Breast epithelium (tissue), 4 donors: ENCODE data around the gene PREPL. TPM values are rescaled to one million over a fixed set of nuclear protein-coding genes. Genes with fewer than 3 reads are reported as not detected.

Experiments
- DNase-seq, 2 donors: peaks; one replicate each; pipeline ENCODE4 v3.0.0-alpha.2; 2019; ENCODE audit warnings: low spot score in 2 of 2
- H3K27ac ChIP-seq, 2 donors: fragments of 200-600 bp; sonication (generic) in 1 of 2; one replicate each; pipeline ENCODE4 v1.5.1; 2016 to 2019; ENCODE audit warnings: mild to moderate bottlenecking in 1 of 2
- H3K27me3 ChIP-seq, 2 donors: fragments of 200-600 bp; sonication (generic) in 1 of 2; one replicate each; pipeline versions ENCODE4 v1.5.1 to v1.6.0; 2017 to 2019; ENCODE audit warnings: control low read depth in 1 of 2, mild to moderate bottlenecking in 1 of 2
- H3K36me3 ChIP-seq: fragments of 200-600 bp; one replicate; pipeline ENCODE4 v1.5.1; 2019
- H3K4me1 ChIP-seq, 2 donors: fragments of 200-600 bp; sonication (generic); one replicate each; pipeline ENCODE4 v1.5.1; 2016 to 2019; ENCODE audit warnings: control low read depth in 1 of 2
- H3K4me3 ChIP-seq, 3 donors: fragments of 200-600 bp; sonication (generic); 1 replicate in 2 of 3; 2 replicates in 1 of 3; pipeline ENCODE4 v1.5.1; 2016 to 2019; ENCODE audit warnings: mild to moderate bottlenecking in 3 of 3, moderate library complexity in 2 of 3
- H3K9me3 ChIP-seq, 2 donors: fragments of 200-600 bp; sonication (generic) in 1 of 2; one replicate each; pipeline ENCODE4 v1.5.1; 2016 to 2019; ENCODE audit warnings: control low read depth in 1 of 2
- POLR2A ChIP-seq: fragments of 450-650 bp; IDR thresholded peaks from one replicate; pipeline ENCODE4 v1.6.1; 2016; ENCODE audit warnings: antibody characterized with exemption, mild to moderate bottlenecking, moderate library complexity
- POLR2AphosphoS5 ChIP-seq, 3 donors: sonication (generic); formaldehyde crosslinking; IDR thresholded peaks; one replicate each; pipeline ENCODE4 v1.6.1; 2017; ENCODE audit warnings: antibody characterized with exemption in 3 of 3
- intact Hi-C: fragments of 100-400 bp; cut with DNase I; formaldehyde crosslinking; loops from one replicate; pipeline ENCODE4 v1.15.1; 2023; ENCODE audit warnings: low total_unique reads
- total RNA-seq, 3 donors: library from RNA; depleted of rRNA; stranded (reverse); fragments of >200 nt; gene quantifications; one replicate each; pipeline ENCODE4 v1.1.0, GENCODE V29; 2016
- TF ChIP-seq, protein P1 (sequence below), 3 donors: fragments of 450-650 bp; IDR thresholded peaks; one replicate each; pipeline ENCODE4 v1.5.1; 2016 to 2017; ENCODE audit warnings: antibody characterized with exemption in 3 of 3, mild to moderate bottlenecking in 3 of 3, moderate library complexity in 3 of 3

The PREPL gene
- total RNA-seq, 3 donors from 2014 or later, result 29.4 to 76.5 (median 51.1) TPM

DNA sequence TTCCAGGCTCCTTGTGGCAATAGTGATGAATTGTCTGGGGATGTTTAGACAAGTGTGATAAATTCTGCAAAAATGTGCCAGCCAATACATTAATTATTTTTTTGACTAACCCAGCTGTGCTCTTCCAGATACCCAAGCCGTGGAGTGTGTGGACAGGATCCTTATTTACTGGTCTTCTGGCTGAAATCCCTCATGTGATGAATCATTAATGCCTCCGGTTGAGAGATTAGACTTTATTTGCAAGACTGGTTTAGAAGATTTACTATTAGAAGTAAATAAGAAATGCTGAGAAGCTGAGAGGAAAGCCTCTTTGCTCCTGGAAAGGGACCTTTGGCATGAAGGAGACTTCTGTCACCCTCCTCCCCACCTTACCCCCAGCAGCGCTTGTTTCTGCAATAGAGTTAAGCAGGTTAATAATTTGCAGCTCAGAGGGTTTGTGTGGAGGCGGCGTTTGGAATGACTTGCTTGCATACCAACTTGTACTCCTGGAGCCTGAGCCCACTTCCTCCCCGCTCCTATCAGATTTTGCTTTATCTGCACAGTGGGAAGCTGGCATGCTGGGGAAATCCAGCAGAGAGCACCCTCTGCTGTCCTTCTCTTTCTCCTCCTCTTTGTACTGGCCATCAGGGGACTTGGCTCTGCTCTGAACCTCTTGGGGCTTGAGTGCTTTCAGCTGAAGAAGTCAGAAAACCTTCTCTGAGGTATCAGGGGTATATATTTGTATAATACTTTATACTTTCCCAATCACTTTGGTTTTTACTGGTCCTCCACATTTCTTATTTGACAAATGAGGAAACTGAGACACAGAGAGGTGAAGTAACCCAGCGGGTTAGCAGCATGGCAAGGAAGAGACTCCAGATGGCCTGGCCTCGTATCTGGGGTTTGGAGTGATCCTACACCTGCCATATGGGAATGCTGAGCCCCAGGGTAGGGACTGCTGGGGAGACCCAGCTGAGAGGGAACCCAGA is 69.7 kb downstream of the PREPL start:
- Histone ChIP-seq H3K9me3 (no peaks in the 10 kb centered on the region), H3K36me3 (no peaks in the 10 kb centered on the region), H3K27me3 (no peaks in the 10 kb centered on the region), H3K4me1 (peaks cover 0 to 4% of the 10 kb centered on the region in 2 donors), H3K27ac (no peak overlapping the region), H3K4me3 (no peak overlapping the region)
- peak in 1 of 2 donors; percentile 38 for DNase-seq
- TF ChIP-seq POLR2A, result no peak
- peak in 1 of 3 donors; percentile 14 for TF ChIP-seq POLR2AphosphoS5 (IDR thresholded peaks at IDR 0.05)
- TF ChIP-seq, protein P1, sequence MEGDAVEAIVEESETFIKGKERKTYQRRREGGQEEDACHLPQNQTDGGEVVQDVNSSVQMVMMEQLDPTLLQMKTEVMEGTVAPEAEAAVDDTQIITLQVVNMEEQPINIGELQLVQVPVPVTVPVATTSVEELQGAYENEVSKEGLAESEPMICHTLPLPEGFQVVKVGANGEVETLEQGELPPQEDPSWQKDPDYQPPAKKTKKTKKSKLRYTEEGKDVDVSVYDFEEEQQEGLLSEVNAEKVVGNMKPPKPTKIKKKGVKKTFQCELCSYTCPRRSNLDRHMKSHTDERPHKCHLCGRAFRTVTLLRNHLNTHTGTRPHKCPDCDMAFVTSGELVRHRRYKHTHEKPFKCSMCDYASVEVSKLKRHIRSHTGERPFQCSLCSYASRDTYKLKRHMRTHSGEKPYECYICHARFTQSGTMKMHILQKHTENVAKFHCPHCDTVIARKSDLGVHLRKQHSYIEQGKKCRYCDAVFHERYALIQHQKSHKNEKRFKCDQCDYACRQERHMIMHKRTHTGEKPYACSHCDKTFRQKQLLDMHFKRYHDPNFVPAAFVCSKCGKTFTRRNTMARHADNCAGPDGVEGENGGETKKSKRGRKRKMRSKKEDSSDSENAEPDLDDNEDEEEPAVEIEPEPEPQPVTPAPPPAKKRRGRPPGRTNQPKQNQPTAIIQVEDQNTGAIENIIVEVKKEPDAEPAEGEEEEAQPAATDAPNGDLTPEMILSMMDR (IDR thresholded peaks at IDR 0.05), result peak in 2 of 3 donors; percentile 32 to 51
- intact Hi-C loops, result no loop called here

- intact Hi-C loops, result no loop called here
- DNase-seq, result no peak
- Histone ChIP-seq H3K36me3 (no peaks in the 10 kb centered on the region), H3K4me1 (peaks cover 0 to 4% of the 10 kb centered on the region in 2 donors), H3K9me3 (no peaks in the 10 kb centered on the region), H3K27me3 (no peaks in the 10 kb centered on the region), H3K4me3 (no peak overlapping the region), H3K27ac (no peak overlapping the region)
- TF ChIP-seq, protein P1 (IDR thresholded peaks at IDR 0.05), result no peak
- no peak for TF ChIP-seq POLR2AphosphoS5 (IDR thresholded peaks at IDR 0.05)
- TF ChIP-seq POLR2A, result no peak
Observed at GRCh38 chr2:44290261-44290660, 71.0 kb downstream of the PREPL start.

- intact Hi-C loops, result no loop called here
- no peak for DNase-seq
- H3K4me3 ChIP-seq, result no peak overlapping the region
- H3K27ac ChIP-seq, result no peak overlapping the region
- peaks cover 0 to 4% of the 10 kb centered on the region in 2 donors for H3K4me1 ChIP-seq
- TF ChIP-seq, protein P1 (IDR thresholded peaks at IDR 0.05), result no peak
- no peak for TF ChIP-seq POLR2A
- no peak for TF ChIP-seq POLR2AphosphoS5 (IDR thresholded peaks at IDR 0.05)
- H3K36me3 ChIP-seq, result no peaks in the 10 kb centered on the region
- no peaks in the 10 kb centered on the region for H3K27me3 ChIP-seq
- no peaks in the 10 kb centered on the region for H3K9me3 ChIP-seq
Observed at GRCh38 chr2:44286884-44287638, 74.2 kb downstream of the PREPL start.

GRCh38 chr2:44286119-44286883 is 75.0 kb downstream of the PREPL start:
- intact Hi-C loops, result no loop called here
- H3K4me1 ChIP-seq, result peaks cover 0 to 1% of the 10 kb centered on the region in 2 donors
- TF ChIP-seq POLR2A, result no peak
- TF ChIP-seq, protein P1 (IDR thresholded peaks at IDR 0.05), result no peak
- TF ChIP-seq POLR2AphosphoS5 (IDR thresholded peaks at IDR 0.05), result no peak
- no peaks in the 10 kb centered on the region for H3K36me3 ChIP-seq
- H3K4me3 ChIP-seq, result no peak overlapping the region
- no peaks in the 10 kb centered on the region for H3K27me3 ChIP-seq
- H3K9me3 ChIP-seq, result no peaks in the 10 kb centered on the region
- DNase-seq, result no peak
- H3K27ac ChIP-seq, result no peak overlapping the region
